NCI-H1092 treated with DMSO at 0.1 percent for 48 hours (cell line): ENCODE data around the gene NFATC1.

ENCODE experiments used
- DNase-seq: peaks from one replicate; lab custom pipeline; 2025; lab: John Stamatoyannopoulos, UW

The NFATC1 gene

DNA sequence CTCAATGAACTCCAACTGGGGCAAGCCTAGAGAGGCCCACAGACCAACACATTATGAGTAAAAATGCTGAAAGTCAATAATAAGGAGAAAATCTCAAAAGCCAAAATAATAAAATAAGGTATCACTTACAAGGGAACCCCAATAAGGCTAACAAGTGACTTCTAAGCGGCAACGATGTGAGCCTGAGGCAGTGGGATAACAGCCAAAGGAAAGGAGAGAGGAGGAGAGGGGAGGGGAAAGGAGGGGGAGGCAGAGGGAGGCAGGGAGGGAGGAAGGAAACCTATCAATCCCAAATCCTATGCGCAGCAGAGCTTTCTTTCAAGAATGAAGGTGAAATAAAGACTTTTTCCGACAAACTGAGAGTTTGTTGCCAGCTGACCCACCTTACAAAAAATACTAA is 6.0 kb upstream of the NFATC1 start:
- DNase-seq = no peak

- no peak for DNase-seq
Measured at GRCh38 chr18:79392226-79392625, 3.5 kb upstream of the NFATC1 start.

DNA sequence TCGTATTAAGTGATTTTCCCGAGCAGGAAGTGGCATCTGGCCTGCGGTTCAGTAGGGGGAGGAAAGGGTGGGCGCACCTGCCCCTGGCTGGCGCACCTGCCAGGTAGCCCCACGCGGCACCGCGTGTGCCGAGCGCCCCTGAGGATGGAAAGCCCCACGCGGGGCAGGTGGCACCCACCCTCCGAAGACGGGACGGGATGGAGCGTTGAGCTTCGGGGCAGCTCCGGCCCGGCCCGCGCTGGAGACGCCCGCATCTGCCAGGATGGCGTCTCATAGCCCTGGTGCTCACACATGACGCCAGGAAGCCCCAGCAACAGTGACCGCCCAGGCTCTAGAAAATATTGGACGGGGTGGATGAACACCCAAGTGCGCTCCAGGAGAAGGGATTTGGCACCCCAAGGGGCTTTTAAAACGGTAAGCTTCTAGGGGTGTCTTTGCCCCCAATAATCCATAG is 2.5 kb upstream of the NFATC1 start:
- no peak for DNase-seq

GRCh38 chr18:79393635-79394533 is 1.8 kb upstream of the NFATC1 start:
- DNase-seq = peak; percentile 68

DNA sequence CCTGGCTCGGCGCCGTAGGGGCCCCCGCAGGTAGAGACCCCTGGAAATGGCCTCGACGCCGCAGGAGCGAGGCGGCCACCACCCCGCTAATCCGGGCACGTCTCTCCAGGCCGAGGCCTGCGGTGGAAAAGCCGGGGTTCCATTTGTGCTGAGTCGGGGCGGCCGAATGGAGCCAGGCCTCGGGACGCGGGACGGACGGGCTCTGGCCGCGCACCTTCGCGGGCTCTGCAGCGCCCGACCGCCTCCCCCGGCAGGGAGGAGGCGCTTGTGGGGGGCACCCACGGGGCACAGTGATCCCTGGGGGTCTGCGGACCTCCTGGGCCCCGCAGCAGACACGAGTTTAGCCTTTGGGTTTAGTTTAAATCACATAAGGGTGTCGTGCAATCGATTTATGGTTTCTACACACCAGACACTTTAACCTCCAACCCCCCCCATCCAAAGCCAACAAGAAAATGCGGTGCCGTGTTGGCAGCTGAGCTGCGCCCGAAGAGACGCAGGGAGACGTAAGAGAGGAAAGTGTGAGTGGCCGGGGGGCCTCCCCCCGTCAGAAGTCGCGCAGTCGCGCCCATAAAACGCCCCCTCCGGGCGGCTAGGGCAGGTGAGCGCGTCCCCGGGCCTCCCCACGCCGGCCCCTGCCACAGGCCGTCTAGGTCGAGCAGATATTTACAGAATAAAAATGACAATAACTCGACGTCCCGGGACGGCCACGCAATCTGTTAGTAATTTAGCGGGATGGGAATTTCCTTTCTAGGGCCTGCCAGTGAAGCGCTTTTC is 1.0 kb upstream of the NFATC1 start:
- no peak for DNase-seq

- DNase-seq = no peak
Measured at GRCh38 chr18:79395308-79395640, 456 bp upstream of the NFATC1 start.

- DNase-seq = no peak
Measured at GRCh38 chr18:79396431-79397246, 909 bp downstream of the NFATC1 start.

DNA sequence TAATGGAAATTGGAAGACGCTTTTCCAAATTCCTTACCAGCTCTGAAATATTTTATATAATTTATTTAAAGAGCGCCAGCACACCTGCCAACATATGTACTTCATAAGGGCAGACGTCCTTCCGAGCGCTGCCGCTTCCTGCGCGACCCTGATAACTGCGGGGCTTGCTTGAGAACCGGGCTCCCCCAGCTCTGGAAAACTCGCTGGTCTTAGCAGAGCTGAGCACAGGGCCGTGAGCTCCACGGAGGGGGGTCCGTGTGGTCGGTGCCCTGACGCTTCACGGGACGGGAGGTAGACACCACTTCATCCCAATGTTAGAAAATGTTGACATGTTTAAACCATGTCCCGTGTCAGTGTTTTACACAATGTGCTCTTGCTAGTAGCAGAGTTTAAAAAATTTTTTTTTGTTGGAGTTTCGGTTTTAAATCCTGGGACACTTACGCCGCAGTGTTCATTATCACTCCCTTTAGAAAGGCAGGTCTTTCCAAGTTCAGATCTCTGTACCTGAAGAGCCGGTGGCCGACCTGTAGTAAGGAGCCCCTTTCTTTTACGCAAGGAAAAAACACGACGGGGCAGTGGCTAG is 1.6 kb downstream of the NFATC1 start:
- no peak for DNase-seq

DNA sequence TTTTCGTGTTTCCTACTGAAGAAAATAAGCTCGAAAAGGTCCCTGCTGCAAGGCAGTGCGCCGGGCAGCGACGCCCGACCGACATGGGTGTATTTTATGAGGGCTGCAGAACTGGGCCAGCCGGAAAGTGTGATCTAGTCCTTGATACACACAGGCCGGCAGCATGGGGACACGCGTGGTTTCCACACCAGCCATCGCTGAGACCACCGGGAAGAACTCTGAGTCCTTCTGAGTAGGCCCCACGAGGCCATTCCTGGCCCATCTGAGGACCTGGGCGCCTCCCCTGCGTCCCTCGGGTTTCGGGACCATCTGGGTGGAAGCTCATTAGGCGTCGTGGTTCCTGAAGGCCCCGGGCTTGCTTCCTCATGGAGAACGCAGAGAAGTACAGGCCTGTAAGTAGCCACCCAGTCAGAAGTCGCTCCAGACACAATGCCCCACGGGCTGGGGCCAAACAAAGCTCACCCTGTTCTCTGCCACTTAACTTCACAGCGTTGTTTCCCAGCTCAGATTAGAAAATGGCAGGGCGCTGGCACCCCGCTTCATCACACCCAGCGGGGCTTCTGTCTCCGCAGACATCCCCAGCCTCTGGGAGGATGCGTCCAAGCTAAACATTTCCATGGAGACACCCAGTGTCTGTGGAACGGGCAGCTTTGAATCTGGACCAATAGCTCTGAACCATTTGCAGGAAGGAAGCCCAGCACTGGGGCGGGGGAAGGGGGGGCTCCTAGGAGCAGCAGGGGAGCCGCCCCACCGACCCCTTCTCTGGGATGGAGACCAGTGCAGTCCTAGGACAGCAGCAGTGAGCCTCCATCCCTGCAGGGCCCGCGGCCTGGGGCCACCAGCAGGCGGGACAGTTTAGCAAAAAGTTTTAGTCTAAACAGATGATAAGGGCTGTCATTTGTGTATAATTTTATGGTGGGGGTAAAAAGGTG is 2.4 kb downstream of the NFATC1 start:
- no peak for DNase-seq

DNA sequence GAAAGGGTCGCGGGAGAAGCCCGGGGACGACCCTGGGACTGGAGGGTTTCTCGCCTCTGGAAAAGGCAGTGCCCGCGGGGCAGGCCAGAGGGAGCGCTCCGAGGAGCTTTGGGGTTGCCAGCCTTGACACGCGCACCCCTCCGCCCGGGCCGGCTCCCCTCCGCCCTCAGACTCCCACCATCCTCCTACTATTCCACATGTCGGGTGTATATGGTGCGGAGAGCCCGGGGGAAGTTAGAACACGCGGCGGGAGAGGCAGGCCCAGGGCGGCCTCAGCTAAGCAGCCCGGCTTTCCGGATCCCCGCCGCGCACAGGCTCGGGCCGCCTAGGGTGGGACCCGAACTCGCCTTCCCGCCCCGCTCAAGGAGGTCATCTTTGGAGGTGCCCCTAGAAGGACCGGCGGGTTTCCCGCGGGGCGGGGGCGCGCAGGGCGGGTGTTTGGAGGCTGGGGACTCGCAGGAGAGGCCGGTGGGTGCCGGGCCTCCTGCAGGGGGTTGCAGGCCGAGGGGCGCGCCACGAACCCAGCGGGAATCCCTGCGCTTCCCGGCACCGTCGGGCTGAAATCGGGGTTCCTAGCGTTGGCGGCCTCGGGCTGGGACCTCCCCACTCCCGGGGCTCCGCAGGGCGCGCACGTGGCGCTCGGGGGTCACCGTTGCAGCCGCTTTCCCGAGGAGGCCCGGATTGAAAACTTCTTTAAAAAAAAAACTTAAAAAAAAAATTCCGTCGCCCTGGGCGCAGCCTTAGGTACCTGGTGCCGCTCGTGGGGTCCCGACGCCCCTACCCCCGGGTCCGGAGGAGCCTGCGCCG is 3.7 kb downstream of the NFATC1 start:
- DNase-seq = no peak

GRCh38 chr18:79400091-79400590 is 4.4 kb downstream of the NFATC1 start:
- DNase-seq = no peak

- no peak for DNase-seq
Measured at GRCh38 chr18:79400591-79401381, 5.1 kb downstream of the NFATC1 start.

DNA sequence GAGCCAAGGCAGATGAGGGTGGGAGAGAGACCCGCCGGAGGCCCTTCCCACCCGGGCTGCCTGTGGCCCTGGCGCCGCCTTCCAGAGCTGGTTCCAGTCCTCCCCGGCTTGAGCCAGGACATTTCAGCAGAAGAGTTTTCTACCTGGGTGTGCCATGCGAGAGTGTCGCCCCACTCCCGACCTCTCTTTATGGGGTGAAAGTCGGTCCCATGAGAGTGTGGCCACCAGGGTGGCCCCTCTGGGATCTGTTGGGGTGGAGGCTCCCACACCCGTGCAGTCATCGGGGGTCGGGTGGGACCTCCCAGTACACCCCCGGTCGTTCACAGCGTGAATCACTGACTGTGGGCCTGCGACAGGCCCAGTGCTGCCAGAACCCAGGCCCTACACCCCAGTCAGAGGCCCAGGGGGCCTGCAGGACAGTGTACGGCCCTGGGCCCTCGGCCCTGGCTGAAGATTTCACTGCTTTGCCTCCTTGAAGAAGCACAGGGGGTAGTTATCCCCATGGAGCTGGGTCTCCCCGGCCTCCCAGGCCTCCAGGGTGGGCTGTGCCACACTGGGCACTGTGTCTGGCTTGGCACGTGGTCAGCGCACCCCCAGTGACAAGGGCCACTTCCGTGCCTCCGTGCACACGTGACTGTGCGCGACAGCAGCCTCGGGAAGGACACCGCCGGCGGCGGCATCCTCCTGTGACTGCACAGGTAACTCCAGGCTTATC is 5.9 kb downstream of the NFATC1 start:
- DNase-seq = no peak

- DNase-seq = no peak
Measured at GRCh38 chr18:79402209-79402576, 6.5 kb downstream of the NFATC1 start.

DNA sequence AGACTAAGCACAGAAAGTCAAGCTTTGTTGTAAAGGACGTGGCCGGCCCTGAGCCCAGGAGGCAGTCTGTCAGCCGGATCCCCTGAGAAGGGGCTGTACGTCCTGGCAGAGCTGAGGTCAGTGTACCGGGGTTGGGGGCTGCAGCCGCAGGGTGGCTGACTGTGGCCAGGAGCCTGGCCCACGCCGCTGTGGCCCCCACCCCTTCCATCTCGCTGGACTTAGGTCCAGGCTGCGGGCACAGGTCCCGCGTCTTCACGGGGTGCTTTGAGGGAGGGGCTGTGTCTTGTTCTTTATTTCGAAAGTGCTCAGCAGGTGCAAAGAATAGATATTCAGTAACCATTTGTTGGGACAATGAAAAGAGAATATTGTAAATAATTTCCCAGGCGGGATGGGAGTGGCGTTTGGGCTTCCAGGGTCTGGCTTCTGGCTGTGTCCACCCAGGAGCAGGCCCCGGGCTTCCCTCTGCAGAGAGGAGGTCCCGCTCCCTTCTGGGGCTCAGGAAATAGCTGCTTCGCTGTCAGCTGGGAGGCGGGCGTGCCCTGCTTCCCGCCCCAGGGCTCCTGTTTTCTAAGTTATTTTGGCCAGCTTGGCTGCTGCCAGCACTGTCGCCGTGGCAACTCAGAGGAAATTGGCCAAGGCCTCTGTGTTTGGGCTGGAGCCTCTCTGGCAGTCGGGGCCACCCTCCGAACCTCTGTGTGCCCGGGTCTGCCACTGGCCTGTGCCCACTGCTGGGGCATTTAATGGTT is 7.4 kb downstream of the NFATC1 start:
- no peak for DNase-seq

DNA sequence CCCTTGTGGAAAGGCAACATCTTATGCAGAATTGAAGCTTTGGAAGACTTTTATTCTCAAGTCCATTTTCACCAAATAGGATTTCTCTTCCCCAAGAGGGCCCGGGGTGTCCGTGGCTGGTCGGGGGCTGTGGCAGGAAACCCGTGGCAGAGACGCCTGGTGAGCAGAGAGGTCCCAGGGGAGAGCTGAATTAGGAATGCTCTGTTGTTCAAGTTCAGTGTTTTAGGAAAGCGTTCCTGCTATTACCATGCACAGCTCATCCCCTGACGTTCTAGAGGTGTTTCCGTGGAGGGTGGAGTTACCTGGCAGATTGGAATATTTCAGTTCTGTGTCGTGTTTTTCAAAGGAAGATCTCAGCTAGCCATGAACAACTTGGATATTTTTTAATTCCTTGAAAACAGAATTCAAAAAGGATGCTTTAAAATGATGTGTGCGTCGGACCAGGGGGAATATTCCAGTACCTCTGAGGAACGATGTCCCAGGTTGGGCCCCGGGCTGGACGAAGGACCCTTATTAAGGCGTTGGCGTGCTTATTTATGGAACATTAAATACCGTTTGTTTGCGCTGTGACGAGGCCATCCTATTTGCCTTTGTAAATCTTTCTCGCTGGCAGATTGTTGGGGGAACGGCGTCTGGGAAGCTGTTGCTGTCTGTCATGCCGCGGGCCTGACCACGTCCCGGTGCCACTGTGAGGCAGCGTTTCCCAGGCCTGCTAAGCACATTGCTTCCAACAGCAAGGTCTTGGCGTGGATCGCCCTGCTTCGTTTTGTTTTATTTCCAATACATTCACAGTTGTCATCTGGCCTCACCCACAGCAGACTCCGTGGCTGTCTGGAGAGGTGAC is 8.2 kb downstream of the NFATC1 start:
- DNase-seq = no peak

DNA sequence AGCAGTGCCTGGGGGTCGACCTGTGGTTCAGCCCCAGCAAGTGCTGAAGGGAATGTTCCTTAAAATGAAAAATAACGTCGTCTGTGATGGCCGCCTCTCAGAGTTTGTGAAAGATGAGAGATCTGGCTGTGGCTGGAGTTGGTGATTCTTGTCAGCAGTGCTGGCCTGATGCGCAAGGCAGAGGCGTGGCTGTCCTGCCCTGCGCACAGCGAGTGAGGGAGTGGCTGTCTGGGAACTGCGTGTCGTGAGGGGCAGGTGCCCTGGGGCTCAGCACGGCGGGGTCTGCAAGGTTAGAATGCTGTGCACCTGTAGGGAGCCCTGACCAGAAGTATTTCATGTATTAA is 8.8 kb downstream of the NFATC1 start:
- no peak for DNase-seq
